HG02759 (cell line): Measurements from ENCODE around the gene GRM8.

Experiments
- ATAC-seq: cut with Tn5 transposase; IDR thresholded peaks from one replicate; pipeline ENCODE4 v1.9.1; 2021; ENCODE audit warnings: mild to moderate bottlenecking, moderate library complexity; ENCODE audit not compliant: unreplicated experiment

Gene GRM8

GRCh38 chr7:126574276-126575250 is 678.2 kb downstream of the GRM8 start:
- ATAC-seq = no peak

DNA sequence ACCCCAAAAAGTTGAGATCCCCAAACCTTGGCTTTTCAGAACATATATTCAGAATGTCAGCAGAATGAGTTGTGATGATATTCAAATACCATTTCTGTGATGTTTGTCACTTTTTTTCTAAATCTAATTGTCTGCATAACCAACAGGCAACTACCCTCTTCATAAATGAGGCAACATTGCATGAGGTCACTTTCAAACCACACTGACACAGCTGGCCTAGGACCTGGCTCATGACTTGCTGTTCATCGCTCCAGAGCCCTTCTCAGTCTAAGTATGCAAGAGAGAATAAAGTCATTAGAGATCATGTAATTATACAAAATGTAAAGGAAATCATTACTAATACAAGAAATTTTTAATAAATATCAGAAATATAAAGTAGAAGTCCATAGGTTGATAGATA is 681.9 kb downstream of the GRM8 start:
- ATAC-seq = peak; percentile 53

DNA sequence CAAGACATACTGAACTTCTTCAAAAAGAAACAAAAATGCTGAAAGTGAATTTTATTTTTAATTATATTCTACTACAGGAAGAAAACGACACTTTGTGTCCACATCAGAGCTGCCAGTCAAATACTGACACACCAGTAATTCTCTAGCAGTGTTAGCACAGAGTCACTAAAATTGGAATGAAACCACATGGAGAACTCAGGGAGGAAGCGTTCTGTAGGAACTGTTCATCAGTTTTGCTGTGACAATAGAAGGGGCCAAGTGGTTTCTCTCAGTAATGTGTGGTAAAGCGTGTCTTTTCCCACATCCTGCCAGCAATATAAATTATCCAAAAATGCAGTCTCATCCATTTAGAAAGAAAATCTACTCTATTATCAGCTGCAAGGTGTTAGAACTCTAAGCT is 683.3 kb downstream of the GRM8 start:
- ATAC-seq = peak; percentile 44

DNA sequence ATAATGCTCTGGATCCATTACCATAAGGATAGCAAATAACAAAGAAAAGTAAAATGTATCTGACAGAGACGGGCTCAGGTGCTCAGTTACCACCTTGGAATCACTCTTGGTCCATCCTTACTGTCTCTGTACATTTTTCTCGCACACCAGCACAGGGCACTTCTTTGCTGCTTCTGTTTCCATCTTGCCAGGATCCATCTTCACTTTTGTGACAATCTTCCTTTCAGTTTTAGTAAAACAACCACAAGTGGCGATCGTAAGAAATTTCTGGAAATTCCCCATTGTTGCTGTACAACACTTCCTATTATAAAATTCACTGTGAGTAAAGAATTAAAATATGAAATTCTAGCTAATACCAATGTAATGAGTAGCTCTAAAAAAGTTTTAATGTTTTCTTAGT is 695.5 kb downstream of the GRM8 start:
- ATAC-seq = peak; percentile 75

DNA sequence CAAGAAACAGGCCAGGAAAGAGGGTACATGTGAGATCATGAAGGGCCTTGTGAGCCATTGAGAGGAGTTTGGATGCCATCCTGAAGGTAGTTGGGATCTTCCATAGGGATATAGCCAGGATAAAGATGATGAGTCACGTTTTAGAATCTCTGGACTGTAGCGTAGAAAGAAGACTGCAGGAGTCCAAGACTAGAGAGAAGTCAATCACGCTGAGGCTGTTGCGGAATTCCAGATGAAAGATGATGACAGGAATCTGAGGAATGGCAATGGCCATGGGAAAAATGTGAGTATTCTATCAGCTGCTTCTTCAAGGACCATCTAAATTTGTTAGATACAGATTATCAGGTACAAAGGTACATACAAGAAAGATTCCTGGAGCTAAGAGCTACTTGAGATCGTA is 711.3 kb downstream of the GRM8 start:
- ATAC-seq = no peak

DNA sequence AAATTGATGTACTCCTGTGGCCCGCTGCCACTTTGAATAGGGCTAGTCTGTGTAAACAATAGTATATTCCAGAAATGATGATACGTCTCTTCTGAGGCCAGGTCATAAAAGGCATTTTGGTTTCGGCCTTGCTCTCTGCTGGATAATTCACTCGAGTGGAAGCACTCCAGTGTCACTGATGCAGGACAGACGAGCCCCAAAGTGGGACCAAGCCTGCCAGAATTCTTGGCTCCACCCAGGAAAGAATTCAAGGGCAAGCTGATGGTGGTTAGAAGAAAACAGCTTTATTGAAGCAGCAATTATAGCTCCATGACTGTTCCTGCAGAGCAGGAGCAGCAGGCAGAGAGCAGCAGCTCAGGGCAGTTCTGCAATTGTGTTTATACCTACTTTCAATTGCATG is 717.6 kb downstream of the GRM8 start:
- no peak for ATAC-seq

DNA sequence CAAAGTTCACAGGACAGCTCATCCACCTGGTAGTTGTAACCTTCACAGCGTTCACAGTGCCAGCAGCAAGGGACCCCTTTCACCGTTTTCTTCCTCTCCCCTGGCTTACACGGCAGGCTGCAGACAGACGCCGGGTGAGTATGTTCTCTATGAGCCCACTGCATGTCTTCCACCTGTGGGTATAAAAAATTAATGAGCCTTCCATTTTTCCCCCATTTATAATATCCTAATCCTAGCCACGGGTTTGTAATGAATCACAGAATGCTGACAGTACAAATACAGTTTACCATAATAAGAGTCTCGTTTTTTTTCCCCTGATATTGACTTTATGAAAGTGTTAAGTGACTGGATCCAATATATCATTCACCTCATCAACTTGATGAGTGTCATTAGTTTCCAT is 719.0 kb downstream of the GRM8 start:
- no peak for ATAC-seq

- no peak for ATAC-seq
Observed at GRCh38 chr7:126529833-126530232, 722.9 kb downstream of the GRM8 start.

DNA sequence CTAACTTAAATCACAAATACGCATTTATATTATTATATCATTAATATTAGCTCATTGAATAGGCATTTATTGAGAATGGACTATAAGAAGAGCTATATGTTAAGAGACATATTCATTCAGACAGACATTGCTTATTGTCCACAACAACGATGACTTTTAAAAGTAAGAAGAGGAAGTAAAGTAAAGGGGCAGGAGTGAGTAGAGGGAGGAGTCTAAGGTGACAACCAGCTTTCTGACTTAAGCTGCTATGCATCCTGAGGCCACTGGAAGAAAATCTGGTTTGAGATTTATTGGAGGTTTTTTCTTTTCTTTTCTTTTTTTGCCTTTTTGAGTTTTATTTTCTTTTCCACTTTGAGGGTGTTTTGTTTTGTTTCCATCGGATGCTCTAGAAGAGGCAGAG is 723.5 kb downstream of the GRM8 start:
- ATAC-seq = no peak

GRCh38 chr7:126525906-126526305 is 726.8 kb downstream of the GRM8 start:
- ATAC-seq = no peak

DNA sequence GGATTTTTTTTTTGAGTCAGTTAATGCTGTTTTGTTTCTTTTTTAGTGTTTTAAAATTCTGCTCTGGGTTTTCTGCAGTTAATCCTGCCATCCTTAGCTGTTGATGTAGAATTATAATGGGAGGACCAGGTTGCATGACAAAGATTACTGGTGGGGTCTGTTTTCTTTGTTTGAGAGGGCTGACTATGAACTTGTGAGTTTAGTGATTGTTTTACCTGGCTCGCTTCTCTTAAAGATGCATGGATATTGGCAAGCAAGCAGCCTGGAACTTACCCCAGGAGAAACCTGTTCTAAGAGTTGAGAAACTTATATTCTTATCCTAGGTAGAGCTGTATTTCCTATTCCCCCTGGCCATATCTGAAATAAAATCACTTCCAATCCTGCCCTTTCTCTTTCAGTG is 727.8 kb downstream of the GRM8 start:
- no peak for ATAC-seq

GRCh38 chr7:126511046-126511445 is 741.7 kb downstream of the GRM8 start:
- no peak for ATAC-seq

GRCh38 chr7:126501617-126502016 is 751.1 kb downstream of the GRM8 start:
- peak; percentile 53 for ATAC-seq

DNA sequence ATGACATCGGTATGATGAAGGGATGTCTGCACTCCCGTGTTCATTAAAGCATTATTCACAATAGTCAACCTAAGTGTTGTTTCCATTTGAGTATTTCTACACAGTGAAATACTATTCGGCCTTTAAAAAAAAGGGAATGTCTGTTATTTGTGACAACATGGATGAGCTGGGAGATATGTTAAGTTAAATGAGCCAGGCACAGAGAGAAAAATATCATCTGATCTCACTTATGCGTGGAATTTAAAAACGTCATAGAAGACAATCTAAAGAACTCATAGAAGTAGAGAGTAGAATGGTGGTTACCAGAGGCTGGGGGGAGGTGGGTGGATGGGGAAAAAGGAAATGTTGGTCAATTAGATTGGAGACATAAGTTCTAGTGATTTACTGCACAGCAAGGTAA is 753.3 kb downstream of the GRM8 start:
- ATAC-seq = no peak

GRCh38 chr7:126495733-126496132 is 757.0 kb downstream of the GRM8 start:
- ATAC-seq = no peak

GRCh38 chr7:126495001-126495400 is 757.7 kb downstream of the GRM8 start:
- ATAC-seq = no peak

DNA sequence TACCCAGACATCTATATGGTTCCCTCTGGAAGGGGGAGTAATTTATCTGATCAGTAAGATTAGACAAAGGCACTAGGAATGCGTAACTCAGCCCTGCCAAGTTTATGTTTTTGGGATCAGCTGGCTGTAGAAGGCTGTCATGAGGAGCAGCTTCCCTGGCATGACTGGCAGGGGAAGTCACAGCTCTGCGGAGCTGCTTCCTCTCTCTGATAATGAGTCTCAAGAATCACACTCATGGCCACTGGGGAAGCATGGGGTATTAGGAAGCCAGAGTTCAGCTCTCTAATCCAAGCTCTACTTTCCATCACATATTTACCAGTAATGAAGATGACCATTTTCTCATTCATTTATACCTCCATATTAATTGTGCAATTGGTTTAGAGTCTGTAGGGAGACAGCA is 758.9 kb downstream of the GRM8 start:
- peak; percentile 58 for ATAC-seq

- no peak for ATAC-seq
Observed at GRCh38 chr7:126489874-126490273, 762.9 kb downstream of the GRM8 start.

- no peak for ATAC-seq
Observed at GRCh38 chr7:126487728-126488442, 764.9 kb downstream of the GRM8 start.

- ATAC-seq = no peak
Observed at GRCh38 chr7:126486806-126487205, 765.9 kb downstream of the GRM8 start.

DNA sequence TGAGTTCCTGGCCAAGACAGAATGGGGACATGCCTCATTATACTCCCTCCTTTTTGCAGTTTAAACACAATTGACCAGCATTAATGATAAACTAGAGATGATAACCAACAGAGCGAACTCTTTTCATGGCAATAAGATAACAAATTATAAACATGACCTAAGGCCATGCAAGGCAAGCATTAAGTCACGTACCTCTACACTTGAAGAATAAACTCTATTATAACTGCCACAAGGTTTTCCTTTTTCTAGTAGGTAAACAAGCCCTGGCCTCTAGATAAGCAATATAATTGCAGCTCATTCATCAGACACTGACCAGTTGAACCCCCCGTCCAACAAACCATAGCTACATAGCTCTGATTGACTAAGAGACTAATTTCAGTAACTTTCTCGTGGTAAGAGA is 767.0 kb downstream of the GRM8 start:
- ATAC-seq = no peak

GRCh38 chr7:126483972-126484371 is 768.8 kb downstream of the GRM8 start:
- ATAC-seq = no peak
